Neural crest cell (in vitro differentiated cells): Measurements from ENCODE around the gene NUDT17. TPM values are rescaled to one million over a fixed set of nuclear protein-coding genes. Genes with fewer than 3 reads are reported as not detected.
A peak's percentile ranks its signal among the peaks of the same experiment; 100 is the strongest.

Experiments
- DNase-seq: peaks from one replicate; pipeline ENCODE4 v3.0.0; 2021; ENCODE audit warnings: low read depth, mixed read lengths, low spot score
- H3K27ac Mint-ChIP-seq: one replicate; pipeline ENCODE4 v1.8.0; 2021; ENCODE audit warnings: mild to moderate bottlenecking, mixed read lengths; ENCODE audit not compliant: unreplicated experiment
- H3K27me3 Mint-ChIP-seq: 2 replicates; pipeline ENCODE4 v1.8.0; 2021; ENCODE audit warnings: low read depth, mild to moderate bottlenecking, mixed read lengths
- H3K36me3 Mint-ChIP-seq: 2 replicates; pipeline ENCODE4 v1.8.0; 2021; ENCODE audit warnings: low read depth, mild to moderate bottlenecking, mixed read lengths
- H3K4me1 Mint-ChIP-seq: 2 replicates; pipeline ENCODE4 v1.8.0; 2021; ENCODE audit warnings: mixed read lengths
- H3K4me3 Mint-ChIP-seq: one replicate; pipeline ENCODE4 v1.8.0; 2021; ENCODE audit warnings: mild to moderate bottlenecking, mixed read lengths
- H3K9me3 Mint-ChIP-seq: 2 replicates; pipeline ENCODE4 v1.8.0; 2021; ENCODE audit warnings: mixed read lengths
- CTCF ChIP-seq: fragments of 200-600 bp; sonication (generic); conservative IDR thresholded peaks from 2 replicates; pipeline ENCODE4 v1.5.0; 2021; ENCODE audit warnings: antibody characterized with exemption, mild to moderate bottlenecking
- total RNA-seq: library from RNA; stranded (reverse); gene quantifications from 2 replicates; pipeline ENCODE4 v1.2.1, GENCODE V29; 2021

The NUDT17 gene
- total RNA-seq, 1 donor from 2014 or later = 4.5 TPM

GRCh38 chr1:145855426-145855948 lies 10.1 kb downstream of the NUDT17 start:
- no peak for TF ChIP-seq CTCF
- no peak for DNase-seq
- peaks cover 33% of the 10 kb centered on the region for H3K36me3 Mint-ChIP-seq
- no peak overlapping the region for H3K27ac Mint-ChIP-seq
- H3K4me1 Mint-ChIP-seq = peaks cover 14% of the 10 kb centered on the region
- no peaks in the 10 kb centered on the region for H3K27me3 Mint-ChIP-seq
- peak overlapping the region; percentile 84 for H3K4me3 Mint-ChIP-seq
- H3K9me3 Mint-ChIP-seq = no peaks in the 10 kb centered on the region

GRCh38 chr1:145857170-145857569 lies 11.7 kb downstream of the NUDT17 start:
- no peak for DNase-seq
- peaks cover 26% of the 10 kb centered on the region for H3K36me3 Mint-ChIP-seq
- H3K4me3 Mint-ChIP-seq = peak overlapping the region; percentile 84
- no peaks in the 10 kb centered on the region for H3K9me3 Mint-ChIP-seq
- no peaks in the 10 kb centered on the region for H3K27me3 Mint-ChIP-seq
- TF ChIP-seq CTCF = no peak
- peaks cover 14% of the 10 kb centered on the region for H3K4me1 Mint-ChIP-seq
- no peak overlapping the region for H3K27ac Mint-ChIP-seq

GRCh38 chr1:145858238-145858900 lies 12.9 kb downstream of the NUDT17 start:
- Mint-ChIP-seq H3K27me3 (peaks cover 4% of the 10 kb centered on the region), H3K4me1 (peaks cover 14% of the 10 kb centered on the region), H3K27ac (peak overlapping the region; percentile 50), H3K9me3 (no peaks in the 10 kb centered on the region), H3K36me3 (peaks cover 22% of the 10 kb centered on the region), H3K4me3 (peak overlapping the region; percentile 97)
- no peak for TF ChIP-seq CTCF
- peak; percentile 45 for DNase-seq

GRCh38 chr1:145858901-145859490 lies 13.6 kb downstream of the NUDT17 start, which contains the start of gene PIAS3:
TSS of gene PIAS3 (minus strand) at chr1:145859081. CDS start at chr1:145858990, 91 bp downstream.
- TF ChIP-seq CTCF = no peak
- peaks cover 10% of the 10 kb centered on the region for H3K27me3 Mint-ChIP-seq
- peak within 1 kb of the TSS; percentile 93 for H3K27ac Mint-ChIP-seq
- peaks cover 12% of the 10 kb centered on the region for H3K4me1 Mint-ChIP-seq
- DNase-seq = peak; percentile 93
- H3K36me3 Mint-ChIP-seq = peaks cover 18% of the 10 kb centered on the region
- peak within 1 kb of the TSS; percentile 97 for H3K4me3 Mint-ChIP-seq
- no peaks in the 10 kb centered on the region for H3K9me3 Mint-ChIP-seq

GRCh38 chr1:145859491-145860023 lies 14.1 kb downstream of the NUDT17 start:
- Mint-ChIP-seq H3K4me1 (peaks cover 10% of the 10 kb centered on the region), H3K27ac (peak overlapping the region; percentile 93), H3K9me3 (no peaks in the 10 kb centered on the region), H3K4me3 (peak overlapping the region; percentile 97), H3K36me3 (peaks cover 15% of the 10 kb centered on the region), H3K27me3 (peaks cover 15% of the 10 kb centered on the region)
- DNase-seq = peak; percentile 75
- TF ChIP-seq CTCF = peak; percentile 20
